Parathyroid adenoma (tissue), 2 donors: ENCODE measurements around the gene STIM1.

Experiments used
- H2AFZ ChIP-seq: fragments of 300-600 bp; sonication (generic); one replicate; pipeline ENCODE4 v1.7.0; 2017; ENCODE audit warnings: antibody characterized with exemption, mild to moderate bottlenecking
- H3K27ac ChIP-seq: fragments of 300-600 bp; sonication (generic); one replicate; pipeline ENCODE4 v1.7.0; 2017
- H3K27me3 ChIP-seq: fragments of 300-600 bp; sonication (generic); one replicate; pipeline ENCODE4 v1.7.0; 2017; ENCODE audit warnings: low read length; ENCODE audit not compliant: control insufficient read depth, insufficient read depth
- H3K36me3 ChIP-seq: fragments of 300-600 bp; sonication (generic); one replicate; pipeline ENCODE4 v1.7.0; 2017; ENCODE audit warnings: low read length; ENCODE audit not compliant: control insufficient read depth, insufficient read depth
- H3K4me1 ChIP-seq: fragments of 300-600 bp; sonication (generic); one replicate; pipeline ENCODE4 v1.7.0; 2017; ENCODE audit warnings: control low read depth
- H3K4me2 ChIP-seq: fragments of 300-600 bp; sonication (generic); one replicate; pipeline ENCODE4 v1.7.0; 2017; ENCODE audit warnings: low read length
- H3K4me3 ChIP-seq: fragments of 300-600 bp; sonication (generic); one replicate; pipeline ENCODE4 v1.7.0; 2017; ENCODE audit warnings: low read depth, low read length
- H3K79me2 ChIP-seq: fragments of 300-600 bp; sonication (generic); one replicate; pipeline ENCODE4 v1.7.0; 2017; ENCODE audit warnings: control low read depth
- H3K9ac ChIP-seq: fragments of 300-600 bp; sonication (generic); one replicate; pipeline ENCODE4 v1.7.0; 2017; ENCODE audit warnings: mild to moderate bottlenecking
- H3K9me3 ChIP-seq: fragments of 300-600 bp; sonication (generic); one replicate; pipeline ENCODE4 v1.7.0; 2017; ENCODE audit warnings: low read length; ENCODE audit not compliant: control insufficient read depth
- TF ChIP-seq, protein P1 (sequence below): fragments of 300-600 bp; sonication (generic); IDR thresholded peaks from one replicate; pipeline ENCODE4 v1.7.0; 2017; ENCODE audit warnings: antibody characterized with exemption, mild to moderate bottlenecking
- donor health status: primary hyperparathyroidism.

The STIM1 gene

GRCh38 chr11:3956748-3957147, 101.3 kb downstream of the STIM1 start:
- Histone ChIP-seq H3K4me3 (no peak overlapping the region), H2AFZ (no peak overlapping the region), H3K4me1 (peaks cover 2% of the 10 kb centered on the region), H3K4me2 (no peak overlapping the region), H3K79me2 (peaks cover 8% of the 10 kb centered on the region), H3K27me3 (no peaks in the 10 kb centered on the region), H3K9me3 (no peaks in the 10 kb centered on the region), H3K36me3 (no peaks in the 10 kb centered on the region), H3K9ac (no peak overlapping the region), H3K27ac (no peak overlapping the region)
- TF ChIP-seq, protein P1, sequence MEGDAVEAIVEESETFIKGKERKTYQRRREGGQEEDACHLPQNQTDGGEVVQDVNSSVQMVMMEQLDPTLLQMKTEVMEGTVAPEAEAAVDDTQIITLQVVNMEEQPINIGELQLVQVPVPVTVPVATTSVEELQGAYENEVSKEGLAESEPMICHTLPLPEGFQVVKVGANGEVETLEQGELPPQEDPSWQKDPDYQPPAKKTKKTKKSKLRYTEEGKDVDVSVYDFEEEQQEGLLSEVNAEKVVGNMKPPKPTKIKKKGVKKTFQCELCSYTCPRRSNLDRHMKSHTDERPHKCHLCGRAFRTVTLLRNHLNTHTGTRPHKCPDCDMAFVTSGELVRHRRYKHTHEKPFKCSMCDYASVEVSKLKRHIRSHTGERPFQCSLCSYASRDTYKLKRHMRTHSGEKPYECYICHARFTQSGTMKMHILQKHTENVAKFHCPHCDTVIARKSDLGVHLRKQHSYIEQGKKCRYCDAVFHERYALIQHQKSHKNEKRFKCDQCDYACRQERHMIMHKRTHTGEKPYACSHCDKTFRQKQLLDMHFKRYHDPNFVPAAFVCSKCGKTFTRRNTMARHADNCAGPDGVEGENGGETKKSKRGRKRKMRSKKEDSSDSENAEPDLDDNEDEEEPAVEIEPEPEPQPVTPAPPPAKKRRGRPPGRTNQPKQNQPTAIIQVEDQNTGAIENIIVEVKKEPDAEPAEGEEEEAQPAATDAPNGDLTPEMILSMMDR, result no peak

- Histone ChIP-seq H3K27me3 (no peaks in the 10 kb centered on the region), H3K4me3 (no peak overlapping the region), H3K79me2 (peaks cover 8% of the 10 kb centered on the region), H3K9ac (no peak overlapping the region), H3K27ac (no peak overlapping the region), H3K9me3 (no peaks in the 10 kb centered on the region), H3K4me1 (peaks cover 2% of the 10 kb centered on the region), H3K36me3 (no peaks in the 10 kb centered on the region), H2AFZ (no peak overlapping the region), H3K4me2 (no peak overlapping the region)
- TF ChIP-seq, protein P1, result no peak
Measured at GRCh38 chr11:3957437-3957836, 102.0 kb downstream of the STIM1 start.

DNA sequence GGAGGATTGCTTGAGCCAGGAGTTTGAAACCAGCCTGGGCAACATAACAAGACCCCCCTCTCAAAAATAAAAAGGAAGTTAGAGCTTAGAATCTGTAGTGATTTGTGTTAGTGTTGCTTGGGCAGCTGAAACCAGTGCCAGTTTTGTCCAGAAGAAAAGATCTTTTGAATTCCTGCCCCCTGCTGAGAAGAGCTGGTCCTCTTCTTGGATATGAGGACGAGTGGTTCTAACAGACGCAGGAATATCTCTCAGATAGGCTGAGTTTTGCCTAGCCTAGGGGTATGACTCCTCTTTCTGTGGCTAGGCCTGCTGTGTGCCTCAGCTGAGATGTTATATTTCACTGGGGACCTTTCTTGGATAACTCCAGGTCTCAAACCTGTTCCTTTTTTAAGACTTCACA, 102.8 kb downstream of the STIM1 start:
- Histone ChIP-seq H3K27me3 (no peaks in the 10 kb centered on the region), H3K9me3 (no peaks in the 10 kb centered on the region), H3K4me1 (peaks cover 2% of the 10 kb centered on the region), H3K4me2 (no peak overlapping the region), H3K79me2 (peaks cover 6% of the 10 kb centered on the region), H3K36me3 (no peaks in the 10 kb centered on the region), H2AFZ (no peak overlapping the region), H3K4me3 (no peak overlapping the region), H3K27ac (no peak overlapping the region), H3K9ac (no peak overlapping the region)
- TF ChIP-seq, protein P1, result no peak

GRCh38 chr11:3959015-3959902, 103.8 kb downstream of the STIM1 start:
- Histone ChIP-seq H3K4me1 (peaks cover 2% of the 10 kb centered on the region), H3K27me3 (no peaks in the 10 kb centered on the region), H3K36me3 (no peaks in the 10 kb centered on the region), H3K4me2 (no peak overlapping the region), H2AFZ (no peak overlapping the region), H3K27ac (no peak overlapping the region), H3K9me3 (no peaks in the 10 kb centered on the region), H3K79me2 (peaks cover 6% of the 10 kb centered on the region), H3K4me3 (no peak overlapping the region), H3K9ac (no peak overlapping the region)
- TF ChIP-seq, protein P1, result peak; percentile 20

DNA sequence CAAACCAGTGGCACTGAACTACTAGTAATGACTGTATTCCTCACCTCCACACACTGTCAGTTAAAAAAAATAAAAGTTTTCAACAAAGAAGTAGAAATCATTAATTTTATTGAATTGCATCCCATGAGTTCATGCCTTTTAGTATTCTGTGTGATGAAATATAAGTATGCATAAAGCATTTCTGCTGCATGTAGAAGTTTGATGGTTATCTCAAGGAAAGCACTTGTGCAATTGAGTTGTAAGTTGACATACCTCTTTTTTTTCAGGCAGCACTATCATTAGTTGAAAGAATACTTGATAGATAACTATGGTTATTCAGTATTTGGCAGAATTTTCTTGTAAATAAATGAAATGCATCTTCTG, 104.4 kb downstream of the STIM1 start:
- H3K4me2 ChIP-seq, result no peak overlapping the region
- peaks cover 2% of the 10 kb centered on the region for H3K4me1 ChIP-seq
- H3K79me2 ChIP-seq, result peaks cover 8% of the 10 kb centered on the region
- H3K36me3 ChIP-seq, result no peaks in the 10 kb centered on the region
- no peak overlapping the region for H2AFZ ChIP-seq
- TF ChIP-seq, protein P1, result no peak
- no peaks in the 10 kb centered on the region for H3K27me3 ChIP-seq
- no peaks in the 10 kb centered on the region for H3K9me3 ChIP-seq
- H3K4me3 ChIP-seq, result no peak overlapping the region
- no peak overlapping the region for H3K27ac ChIP-seq
- H3K9ac ChIP-seq, result no peak overlapping the region
